HEK293T (cell line): ENCODE data around the gene TGFBR3.

ENCODE experiments used
- CTCF ChIA-PET: fragments of 350-600 bp; formaldehyde crosslinking; extraction: SDS; loops from one replicate; lab custom pipeline; 2021; ENCODE audit warnings: antibody characterized with exemption, inconsistent platforms; lab: Yijun Ruan, JAX
- POLR2A ChIA-PET: fragments of 350-600 bp; formaldehyde crosslinking; extraction: SDS; loops from one replicate; lab custom pipeline; 2020; ENCODE audit warnings: antibody characterized with exemption, inconsistent platforms; lab: Yijun Ruan, JAX
- DNase-seq: peaks from one replicate; pipeline ENCODE4 v3.0.0; 2012; ENCODE audit warnings: mixed read lengths; ENCODE audit errors: extremely low spot score
- ARNT ChIP-seq: fragments of 450-650 bp; IDR thresholded peaks from 2 replicates; pipeline ENCODE4 v1.6.1; 2017; ENCODE audit warnings: mild to moderate bottlenecking
- CTBP1 ChIP-seq: fragments of 450-650 bp; IDR thresholded peaks from 2 replicates; pipeline ENCODE4 v1.6.1; 2016; ENCODE audit warnings: borderline replicate concordance
- ELF4 ChIP-seq: fragments of 450-650 bp; IDR thresholded peaks from 2 replicates; pipeline ENCODE4 v1.6.1; 2017; ENCODE audit warnings: antibody characterized with exemption
- FOXA1 ChIP-seq: fragments of 450-650 bp; IDR thresholded peaks from 2 replicates; pipeline ENCODE4 v1.6.1; 2016; ENCODE audit warnings: mild to moderate bottlenecking
- FOXK2 ChIP-seq: fragments of 450-650 bp; IDR thresholded peaks from 2 replicates; pipeline ENCODE4 v1.6.1; 2016; ENCODE audit warnings: mild to moderate bottlenecking
- FOXM1 ChIP-seq: fragments of 450-650 bp; IDR thresholded peaks from 2 replicates; pipeline ENCODE4 v1.6.1; 2017; ENCODE audit warnings: mild to moderate bottlenecking, borderline replicate concordance
- HDGF ChIP-seq: fragments of 450-650 bp; IDR thresholded peaks from 2 replicates; pipeline ENCODE4 v1.6.1; 2017; ENCODE audit warnings: antibody characterized with exemption, borderline replicate concordance
- L3MBTL2 ChIP-seq: fragments of 450-650 bp; conservative IDR thresholded peaks from 2 replicates; pipeline ENCODE4 v1.6.1; 2016; ENCODE audit warnings: mild to moderate bottlenecking
- LEF1 ChIP-seq: fragments of 450-650 bp; IDR thresholded peaks from 2 replicates; pipeline ENCODE4 v1.6.1; 2017; ENCODE audit warnings: mild to moderate bottlenecking, borderline replicate concordance
- NFRKB ChIP-seq: fragments of 450-650 bp; IDR thresholded peaks from 2 replicates; pipeline ENCODE4 v1.6.1; 2016; ENCODE audit warnings: mild to moderate bottlenecking, moderate library complexity
- SP1 ChIP-seq: fragments of 450-650 bp; IDR thresholded peaks from 2 replicates; pipeline ENCODE4 v1.6.1; 2017
- SUZ12 ChIP-seq: fragments of 450-650 bp; IDR thresholded peaks from 2 replicates; pipeline ENCODE4 v1.6.1; 2016; ENCODE audit warnings: mild to moderate bottlenecking
- TARDBP ChIP-seq: fragments of 450-650 bp; IDR thresholded peaks from 2 replicates; pipeline ENCODE4 v1.6.1; 2016
- ZNF384 ChIP-seq: fragments of 450-650 bp; IDR thresholded peaks from 2 replicates; pipeline ENCODE4 v1.6.1; 2016
- TF ChIP-seq, protein P1 (sequence below): fragments of 450-650 bp; IDR thresholded peaks from 2 replicates; pipeline ENCODE4 v1.6.1; 2016

TGFBR3 gene

DNA sequence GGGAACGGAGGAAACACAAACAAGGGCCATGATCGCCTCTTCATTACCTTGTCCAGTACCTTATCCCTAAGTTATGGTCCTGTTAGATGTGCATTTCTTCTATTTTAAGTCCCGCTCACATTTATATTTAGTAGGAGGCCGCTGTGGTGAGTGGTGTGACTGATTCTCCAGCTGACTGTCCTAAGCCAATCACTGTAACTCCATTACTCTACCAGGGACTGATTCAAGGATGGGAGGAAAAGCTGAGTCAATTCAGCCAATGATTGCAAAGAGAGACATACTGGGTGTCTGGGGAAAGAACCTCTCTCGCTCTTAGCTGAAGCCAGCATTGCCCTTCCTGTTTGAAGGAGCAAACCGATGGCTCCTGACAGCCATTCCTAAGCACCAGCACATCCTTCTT is 59.7 kb downstream of the TGFBR3 start:
- no peak for TF ChIP-seq TARDBP
- no peak for TF ChIP-seq SUZ12
- TF ChIP-seq ELF4, result no peak
- no peak for TF ChIP-seq ARNT
- TF ChIP-seq HDGF, result no peak
- TF ChIP-seq ZNF384, result no peak
- no peak for TF ChIP-seq SP1
- TF ChIP-seq, protein P1, sequence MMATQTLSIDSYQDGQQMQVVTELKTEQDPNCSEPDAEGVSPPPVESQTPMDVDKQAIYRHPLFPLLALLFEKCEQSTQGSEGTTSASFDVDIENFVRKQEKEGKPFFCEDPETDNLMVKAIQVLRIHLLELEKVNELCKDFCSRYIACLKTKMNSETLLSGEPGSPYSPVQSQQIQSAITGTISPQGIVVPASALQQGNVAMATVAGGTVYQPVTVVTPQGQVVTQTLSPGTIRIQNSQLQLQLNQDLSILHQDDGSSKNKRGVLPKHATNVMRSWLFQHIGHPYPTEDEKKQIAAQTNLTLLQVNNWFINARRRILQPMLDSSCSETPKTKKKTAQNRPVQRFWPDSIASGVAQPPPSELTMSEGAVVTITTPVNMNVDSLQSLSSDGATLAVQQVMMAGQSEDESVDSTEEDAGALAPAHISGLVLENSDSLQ, result no peak
- ChIA-PET CTCF (no interaction called here), POLR2A (interaction anchor here (0.7 kb wide), 1 partner anchor 70 kb away, joined by 3 read pairs; no protein-coding TSS in a partner anchor)
- DNase-seq, result no peak

GRCh38 chr1:91821126-91821868 is 64.7 kb downstream of the TGFBR3 start:
- no peak for DNase-seq
- CTCF ChIA-PET, result no interaction called here
- POLR2A ChIA-PET, result no interaction called here
- TF ChIP-seq LEF1, result no peak
- TF ChIP-seq CTBP1, result no peak
- TF ChIP-seq SUZ12, result no peak
- no peak for TF ChIP-seq FOXK2
- TF ChIP-seq ZNF384, result no peak
- TF ChIP-seq HDGF, result no peak
- TF ChIP-seq, protein P1, result no peak
- no peak for TF ChIP-seq NFRKB
- no peak for TF ChIP-seq L3MBTL2
- TF ChIP-seq FOXA1, result no peak

DNA sequence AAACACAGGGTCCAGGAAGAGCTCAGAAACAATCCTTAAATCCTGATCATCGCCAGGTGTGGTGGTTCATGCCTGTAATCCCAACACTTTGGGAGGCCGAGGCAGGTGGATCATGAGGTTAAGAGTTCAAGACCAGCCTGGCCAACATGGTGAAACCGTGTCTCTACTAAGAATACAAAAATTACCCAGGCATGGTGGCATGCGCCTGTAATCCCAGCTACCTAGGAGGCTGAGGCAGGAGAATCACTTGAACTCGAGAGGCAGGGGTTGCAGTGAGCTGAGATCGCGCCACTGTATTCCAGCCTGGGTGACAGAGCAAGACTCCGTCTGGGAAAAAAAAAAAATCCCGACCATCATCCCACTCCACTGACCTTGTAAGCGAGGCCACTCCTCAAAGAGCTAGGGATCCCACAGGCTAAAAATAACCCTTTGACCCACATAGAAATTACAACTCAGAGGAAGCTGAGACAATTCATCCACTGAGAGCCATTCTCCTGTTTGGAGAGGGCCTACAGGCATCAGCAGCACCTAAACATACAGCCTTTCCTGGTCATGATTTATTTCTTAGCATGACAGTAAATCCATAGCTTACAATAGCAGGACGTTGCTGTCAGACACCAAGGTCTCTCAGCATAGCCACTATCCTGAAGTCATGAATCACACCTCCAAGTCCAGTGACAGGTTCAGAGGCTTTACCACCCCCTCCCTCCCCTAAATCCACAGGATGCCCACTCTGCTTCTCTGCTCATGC is 66.7 kb downstream of the TGFBR3 start:
- DNase-seq, result no peak
- TF ChIP-seq FOXA1 (no peak), ZNF384 (peak; percentile 76), CTBP1 (peak; percentile 54; the same call in 1 of the 2 replicates), SUZ12 (no peak)
- TF ChIP-seq, protein P1, result peak; percentile 97
- ChIA-PET POLR2A (interaction anchor here (0.6 to 1.4 kb wide), 3 partner anchors 11 to 318 kb away, joined by 3 to 4 read pairs (median 3); no protein-coding TSS in a partner anchor), CTCF (interaction anchor here (0.5 to 0.8 kb wide), 2 partner anchors 10 to 1383 kb away, joined by 3 to 4 read pairs; no protein-coding TSS in a partner anchor)

GRCh38 chr1:91818713-91818975 is 67.3 kb downstream of the TGFBR3 start:
- CTCF ChIA-PET, result interaction anchor here (0.6 to 0.8 kb wide), 2 partner anchors 9 to 457 kb away, joined by 4 to 6 read pairs; no protein-coding TSS in a partner anchor
- DNase-seq, result no peak
- TF ChIP-seq CTBP1, result no peak
- TF ChIP-seq SUZ12, result no peak
- no peak for TF ChIP-seq FOXK2
- TF ChIP-seq NFRKB, result no peak
- no peak for TF ChIP-seq SP1
- TF ChIP-seq HDGF, result no peak
- no peak for TF ChIP-seq FOXM1
- POLR2A ChIA-PET, result interaction anchor here (1.4 kb wide), 1 partner anchor 12 kb away, joined by 4 read pairs; no protein-coding TSS in a partner anchor

DNA sequence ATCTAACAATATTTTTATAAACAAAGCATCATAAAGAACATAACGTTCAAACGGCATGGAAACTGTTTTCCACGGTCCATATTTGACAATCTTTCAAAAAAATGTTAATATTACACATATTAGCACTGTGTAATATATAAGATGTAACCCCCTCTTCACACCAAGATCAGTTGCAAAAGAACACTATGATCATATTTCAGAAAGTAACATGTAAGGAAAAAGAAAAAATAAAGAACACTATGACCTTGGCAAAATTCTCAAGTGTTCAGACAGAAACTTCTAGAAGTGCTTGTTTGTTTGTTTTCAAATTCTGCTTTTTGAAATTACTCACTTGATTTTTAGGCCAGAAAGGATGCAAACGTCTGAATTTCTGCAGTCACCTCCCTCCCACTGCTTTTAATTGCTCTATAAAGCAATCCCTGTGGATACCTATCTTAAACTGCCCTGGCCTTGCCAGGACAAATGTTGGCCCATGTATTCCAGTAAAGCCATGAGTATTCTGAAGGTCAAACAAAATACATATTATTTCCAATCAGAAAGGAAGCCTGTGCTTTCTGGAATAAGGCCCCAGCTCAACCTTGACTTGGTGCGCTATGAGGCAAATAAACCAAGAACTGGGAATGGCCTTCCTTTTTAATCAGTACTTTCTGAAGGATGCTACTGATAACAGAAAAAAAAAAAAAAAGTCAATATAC is 68.6 kb downstream of the TGFBR3 start:
- DNase-seq, result no peak
- ChIA-PET POLR2A (interaction anchor here (1.4 kb wide), 1 partner anchor 34 kb away, joined by 3 read pairs; no protein-coding TSS in a partner anchor), CTCF (interaction anchor here (0.6 kb wide), 3 partner anchors 14 to 898 kb away, joined by 3 to 5 read pairs (median 4); no protein-coding TSS in a partner anchor)
- TF ChIP-seq FOXM1 (no peak), SP1 (no peak), ARNT (no peak), L3MBTL2 (no peak), CTBP1 (no peak), HDGF (no peak), LEF1 (no peak), TARDBP (no peak)
- TF ChIP-seq, protein P1, result no peak
